NCI-H2227 treated with DMSO at 0.1 percent for 48 hours (cell line): ENCODE data around the gene PRKCA.
"Not testable (repeated sequence)": the region's sequence is repeated elsewhere in the genome, so short reads cannot be mapped to it uniquely, and the experiment has no call there.

ENCODE experiments used
- DNase-seq: peaks from one replicate; lab custom pipeline; 2025; lab: John Stamatoyannopoulos, UW

The PRKCA gene

GRCh38 chr17:66441101-66441661, 138.8 kb downstream of the PRKCA start:
- DNase-seq = no peak

GRCh38 chr17:66443166-66443565, 140.8 kb downstream of the PRKCA start:
- DNase-seq = no peak

- DNase-seq = no peak
Measured at GRCh38 chr17:66443606-66444005, 141.2 kb downstream of the PRKCA start.

GRCh38 chr17:66444031-66444430, 141.6 kb downstream of the PRKCA start:
- DNase-seq = no peak

- no peak for DNase-seq
Measured at GRCh38 chr17:66445229-66445628, 142.8 kb downstream of the PRKCA start.

GRCh38 chr17:66446419-66446818, 144.0 kb downstream of the PRKCA start:
- DNase-seq = no peak

- DNase-seq = no peak
Measured at GRCh38 chr17:66447159-66447558, 144.7 kb downstream of the PRKCA start.

GRCh38 chr17:66448026-66448639, 145.7 kb downstream of the PRKCA start:
- no peak for DNase-seq

GRCh38 chr17:66449418-66449977, 147.1 kb downstream of the PRKCA start:
- no peak for DNase-seq

GRCh38 chr17:66450008-66450851, 147.8 kb downstream of the PRKCA start:
- no peak for DNase-seq

GRCh38 chr17:66450852-66451158, 148.4 kb downstream of the PRKCA start:
- DNase-seq = no peak

GRCh38 chr17:66451188-66452149, 149.1 kb downstream of the PRKCA start:
- DNase-seq = no peak

GRCh38 chr17:66455060-66455459, 152.6 kb downstream of the PRKCA start:
- DNase-seq = no peak

- not testable (repeated sequence) for DNase-seq
Measured at GRCh38 chr17:66457499-66457898, 155.1 kb downstream of the PRKCA start.

- DNase-seq = no peak
Measured at GRCh38 chr17:66458782-66459181, 156.4 kb downstream of the PRKCA start.

- DNase-seq = no peak
Measured at GRCh38 chr17:66459811-66460270, 157.4 kb downstream of the PRKCA start.

GRCh38 chr17:66460558-66460957, 158.1 kb downstream of the PRKCA start:
- no peak for DNase-seq

- no peak for DNase-seq
Measured at GRCh38 chr17:66461343-66461995, 159.1 kb downstream of the PRKCA start.

- no peak for DNase-seq
Measured at GRCh38 chr17:66462010-66462409, 159.6 kb downstream of the PRKCA start.

GRCh38 chr17:66464921-66465320, 162.5 kb downstream of the PRKCA start:
- DNase-seq = no peak

- no peak for DNase-seq
Measured at GRCh38 chr17:66465701-66466100, 163.3 kb downstream of the PRKCA start.
